Loucy (cell line): ENCODE results near the gene AIG1.

Experiments used
- CTCF ChIP-seq: fragments of 200-600 bp; sonication (generic); conservative IDR thresholded peaks from 2 replicates; pipeline ENCODE4 v1.5.1; 2014; ENCODE audit warnings: mild to moderate bottlenecking, antibody characterized with exemption, low read length
- EZH2phosphoT487 ChIP-seq: fragments of 200-600 bp; IDR thresholded peaks from 2 replicates; pipeline ENCODE4 v1.6.1; 2018; ENCODE audit warnings: antibody characterized with exemption, mild to moderate bottlenecking, moderate library complexity, borderline replicate concordance

- TF ChIP-seq CTCF (no peak), EZH2phosphoT487 (no peak)
Measured at GRCh38 chr6:143335865-143336264, 275.2 kb downstream of the AIG1 start.
